ENCODE data around the gene ANKRD16. TPM values are rescaled to one million over a fixed set of nuclear protein-coding genes. Genes with fewer than 3 reads are reported as not detected.
"Not testable (repeated sequence)": the region's sequence is repeated elsewhere in the genome, so short reads cannot be mapped to it uniquely, and the experiment has no call there.

ANKRD16 gene
- total RNA-seq, 2 donors from 2014 or later: 3.6 to 4.5 TPM

GRCh38 chr10:5887029-5887428, 2.7 kb downstream of the ANKRD16 start:
- intact Hi-C loops (cut with DNase I): no loop called here
- no peak for DNase-seq (ENCODE audit: low spot score)

GRCh38 chr10:5885619-5886018, 4.1 kb downstream of the ANKRD16 start:
- intact Hi-C loops (cut with DNase I): no loop called here
- DNase-seq (ENCODE audit: low spot score): no peak

GRCh38 chr10:5882961-5883360, 6.7 kb downstream of the ANKRD16 start:
- DNase-seq (ENCODE audit: low spot score): no peak
- intact Hi-C loops (cut with DNase I): no loop called here

- not testable (repeated sequence) for DNase-seq (ENCODE audit: low spot score)
Observed at GRCh38 chr10:5877041-5877440, 12.7 kb downstream of the ANKRD16 start.

GRCh38 chr10:5876181-5876768, 13.4 kb downstream of the ANKRD16 start:
- intact Hi-C loops (cut with DNase I): loop anchor here in 1 of 2 donors (10.0 kb wide), 1 partner anchor 61 kb away; the partner anchor contains the start of gene GDI2
- no peak for DNase-seq (ENCODE audit: low spot score)

More at GRCh38 chr10:5877041-5877440, 12.7 kb downstream of the ANKRD16 start:
- intact Hi-C loops (cut with DNase I): loop anchor here in 1 of 2 donors (10.0 kb wide), 1 partner anchor 62 kb away; the partner anchor contains the start of gene GDI2

GRCh38 chr10:5873515-5873995, 16.1 kb downstream of the ANKRD16 start:
- DNase-seq (ENCODE audit: low spot score): no peak
- intact Hi-C loops (cut with DNase I): loop anchor here (5.0 to 10.0 kb wide), 2 partner anchors 56 to 59 kb away; partner anchors contain the start of gene GDI2 (in 1 of the 2)

GRCh38 chr10:5871596-5871995, 18.1 kb downstream of the ANKRD16 start:
- intact Hi-C loops (cut with DNase I): loop anchor here (5.0 to 10.0 kb wide), 2 partner anchors 54 to 57 kb away; partner anchors contain the start of gene GDI2 (in 1 of the 2)
- no peak for DNase-seq (ENCODE audit: low spot score)

GRCh38 chr10:5869156-5869555, 20.5 kb downstream of the ANKRD16 start:
- intact Hi-C loops (cut with DNase I): no loop called here
- DNase-seq (ENCODE audit: low spot score): no peak

GRCh38 chr10:5868383-5868782, 21.3 kb downstream of the ANKRD16 start:
- DNase-seq (ENCODE audit: low spot score); intact Hi-C loops (cut with DNase I): not testable (repeated sequence)

- intact Hi-C loops (cut with DNase I); DNase-seq (ENCODE audit: low spot score): not testable (repeated sequence)
Observed at GRCh38 chr10:5867091-5867615, 22.5 kb downstream of the ANKRD16 start.

- DNase-seq (ENCODE audit: low spot score); intact Hi-C loops (cut with DNase I): not testable (repeated sequence)
Observed at GRCh38 chr10:5866451-5867081, 23.1 kb downstream of the ANKRD16 start.

- intact Hi-C loops (cut with DNase I); DNase-seq (ENCODE audit: low spot score): not testable (repeated sequence)
Observed at GRCh38 chr10:5862981-5863685, 26.6 kb downstream of the ANKRD16 start.

- intact Hi-C loops (cut with DNase I): no loop called here
Observed at GRCh38 chr10:5862360-5862961, 27.2 kb downstream of the ANKRD16 start.

GRCh38 chr10:5860066-5860465, 29.6 kb downstream of the ANKRD16 start:
- no peak for DNase-seq (ENCODE audit: low spot score)
- intact Hi-C loops (cut with DNase I): no loop called here

More at GRCh38 chr10:5862360-5862961, 27.2 kb downstream of the ANKRD16 start:
- DNase-seq (ENCODE audit: low spot score): no peak

- no peak for DNase-seq (ENCODE audit: low spot score)
- intact Hi-C loops (cut with DNase I): no loop called here
Observed at GRCh38 chr10:5858811-5859210, 30.9 kb downstream of the ANKRD16 start.

GRCh38 chr10:5856701-5857004, 33.0 kb downstream of the ANKRD16 start:
- DNase-seq (ENCODE audit: low spot score): no peak
- intact Hi-C loops (cut with DNase I): no loop called here

GRCh38 chr10:5855979-5856700, 33.6 kb downstream of the ANKRD16 start:
- DNase-seq (ENCODE audit: low spot score): no peak
- intact Hi-C loops (cut with DNase I): no loop called here

- DNase-seq (ENCODE audit: low spot score): no peak
- intact Hi-C loops (cut with DNase I): no loop called here
Observed at GRCh38 chr10:5854131-5854475, 35.6 kb downstream of the ANKRD16 start.

GRCh38 chr10:5846667-5847066, 43.0 kb downstream of the ANKRD16 start:
- intact Hi-C loops (cut with DNase I); DNase-seq (ENCODE audit: low spot score): not testable (repeated sequence)

All from posterior vena cava (tissue), 2 donors.